Activated T-helper 1 cell treated with anti-CD3 and anti-CD28 coated beads, Interleukin-2, amount 50 U/mL, for 16 hours (primary cell): ENCODE results near the gene RFX1.
"Not testable (repeated sequence)": the region's sequence is repeated elsewhere in the genome, so short reads cannot be mapped to it uniquely, and the experiment has no call there.

Experiments
- DNase-seq, 2 donors: peaks; one replicate each; pipeline ENCODE4 v3.0.0-alpha.2; 2020; ENCODE audit warnings: low read depth in 1 of 2, low spot score in 1 of 2

RFX1 gene

DNA sequence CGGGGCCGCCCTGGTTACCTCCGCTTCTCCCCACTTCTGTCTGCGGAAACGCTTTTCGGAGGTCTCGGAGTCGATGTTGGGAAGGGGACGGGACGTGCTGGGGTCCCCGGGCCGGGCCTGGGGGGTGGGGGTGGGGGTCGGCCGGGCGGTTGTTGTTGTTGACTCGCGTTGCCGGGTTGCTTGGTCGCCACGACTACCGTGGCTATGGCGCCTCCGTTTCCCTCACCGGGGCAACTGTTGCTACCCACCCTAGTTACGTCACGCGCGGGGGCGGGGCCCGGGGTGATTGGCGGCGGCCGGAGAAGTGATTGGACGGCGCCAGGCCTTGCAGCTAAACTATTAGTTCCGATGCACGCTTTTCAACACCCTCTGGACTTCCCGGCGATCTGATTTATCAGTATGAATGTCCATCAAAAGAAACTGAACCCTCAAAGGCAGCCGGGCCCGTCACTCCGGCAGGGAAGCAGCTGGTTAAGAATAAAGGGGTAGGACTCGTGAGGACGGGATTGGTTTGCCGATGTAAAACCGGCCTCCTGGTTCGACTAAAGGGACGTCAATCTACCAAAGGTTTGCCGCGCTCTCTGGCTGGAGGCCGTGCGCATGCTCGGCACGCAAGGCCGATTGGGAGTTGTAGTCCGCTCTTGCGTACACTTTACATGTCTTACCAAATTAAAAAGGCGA is at the start of gene RFX1:
Gene RFX1 (minus strand): TSS at position 236 of the 681 bp plus-strand sequence. CDS start 12,477 bp downstream, outside the sequence.
- DNase-seq: peak; percentile 100

DNA sequence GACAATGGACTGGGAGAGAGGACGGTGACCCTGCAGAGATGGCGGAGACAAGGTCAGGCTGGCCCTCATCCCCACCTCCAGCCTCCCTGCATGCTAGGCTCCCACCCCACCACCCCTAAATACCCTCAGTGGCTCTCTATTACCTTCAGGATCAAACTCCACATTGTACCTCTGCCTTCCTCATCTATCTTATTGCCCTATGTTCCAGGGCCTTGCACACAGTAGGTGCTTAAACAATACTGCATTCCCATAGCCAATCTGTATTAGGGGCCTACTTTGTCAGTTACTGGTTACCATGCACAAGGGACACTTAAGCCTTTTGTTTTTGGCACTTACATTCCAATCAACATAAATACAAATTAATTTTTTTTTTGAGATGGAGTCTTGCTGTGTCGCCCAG is 49.3 kb upstream of the RFX1 start:
- no peak for DNase-seq

- DNase-seq: no peak
These were observed 48.6 kb upstream of the RFX1 start for GRCh38 chr19:14054721-14055120.

DNA sequence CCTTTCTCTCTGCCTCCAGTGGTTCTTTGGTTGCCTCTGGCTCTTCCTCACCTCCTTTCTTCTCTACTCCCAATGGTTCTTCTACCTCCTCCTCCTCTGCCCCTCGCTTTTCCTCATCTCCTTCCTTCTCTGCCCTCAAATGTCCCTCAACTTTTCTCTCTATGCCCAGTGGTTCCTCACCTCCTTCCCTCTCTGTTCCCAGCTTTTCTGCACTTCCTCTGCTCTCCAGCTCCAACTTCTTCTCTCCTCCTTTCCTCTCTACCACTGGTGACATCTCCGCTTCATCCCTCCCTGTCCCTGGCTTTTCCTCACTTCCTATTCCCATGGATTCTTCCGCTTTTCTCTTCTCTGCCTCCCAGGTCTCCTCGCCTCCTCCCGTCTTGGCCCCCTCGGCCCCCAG is 48.0 kb upstream of the RFX1 start:
- no peak for DNase-seq

GRCh38 chr19:14053500-14053899 is 47.4 kb upstream of the RFX1 start:
- no peak for DNase-seq

- no peak for DNase-seq
These were observed 46.9 kb upstream of the RFX1 start for GRCh38 chr19:14053032-14053431.

DNA sequence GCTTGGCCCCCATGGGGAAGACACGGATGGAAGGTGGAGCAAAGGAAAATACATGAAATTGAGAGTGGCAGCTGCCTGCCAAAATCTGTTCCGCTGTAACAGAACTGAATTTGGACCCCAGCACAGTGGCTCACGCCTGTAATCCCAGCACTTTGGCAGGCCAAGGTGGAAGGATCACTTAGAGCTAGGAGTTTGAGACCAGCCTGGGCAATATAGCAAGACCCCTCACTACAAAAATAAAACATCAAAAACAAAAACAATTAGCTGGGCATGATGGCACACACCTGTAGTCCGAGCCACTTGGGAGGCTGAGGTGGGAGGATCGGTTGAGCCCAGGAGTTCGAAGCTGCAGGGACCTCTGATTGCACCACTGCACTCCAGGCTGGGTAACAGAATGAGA is 46.4 kb upstream of the RFX1 start:
- DNase-seq: no peak

DNA sequence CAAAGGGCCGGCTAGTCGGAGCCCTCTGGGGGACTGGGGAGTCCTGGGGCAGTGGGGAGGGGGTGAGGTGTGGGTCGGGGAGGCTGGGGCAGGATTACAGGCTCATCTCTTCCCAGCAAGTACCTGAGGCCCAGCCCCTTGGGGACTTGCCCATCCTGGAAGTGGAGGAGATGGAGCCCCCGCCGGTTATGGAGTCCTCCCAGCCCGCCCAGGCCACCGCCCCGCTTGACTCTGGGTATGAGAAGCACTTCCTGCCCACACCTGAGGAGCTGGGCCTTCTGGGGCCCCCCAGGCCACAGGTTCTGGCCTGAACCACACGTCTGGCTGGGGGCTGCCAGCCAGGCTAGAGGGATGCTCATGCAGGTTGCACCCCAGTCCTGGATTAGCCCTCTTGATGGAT is 45.9 kb upstream of the RFX1 start:
- DNase-seq: no peak

DNA sequence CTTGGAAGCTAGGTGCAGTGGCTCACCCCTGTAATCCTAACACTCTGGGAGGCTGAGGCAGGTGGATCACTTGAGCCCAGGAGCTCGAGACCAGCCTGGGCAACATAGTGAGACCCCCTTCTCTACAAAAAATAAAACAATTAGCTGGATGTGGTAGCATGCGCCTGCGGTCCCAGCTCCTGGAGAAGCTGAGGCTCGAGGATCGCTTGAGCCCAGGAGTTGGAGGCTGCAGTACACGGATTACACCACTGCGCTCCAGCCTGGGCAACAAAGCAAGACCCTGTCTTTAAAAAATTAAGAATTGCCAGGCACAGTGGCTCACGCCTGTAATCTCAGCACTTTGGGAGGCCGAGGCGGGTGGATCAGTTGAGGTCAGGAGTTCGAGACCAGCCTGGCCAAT is 44.8 kb upstream of the RFX1 start:
- DNase-seq: not testable (repeated sequence)

DNA sequence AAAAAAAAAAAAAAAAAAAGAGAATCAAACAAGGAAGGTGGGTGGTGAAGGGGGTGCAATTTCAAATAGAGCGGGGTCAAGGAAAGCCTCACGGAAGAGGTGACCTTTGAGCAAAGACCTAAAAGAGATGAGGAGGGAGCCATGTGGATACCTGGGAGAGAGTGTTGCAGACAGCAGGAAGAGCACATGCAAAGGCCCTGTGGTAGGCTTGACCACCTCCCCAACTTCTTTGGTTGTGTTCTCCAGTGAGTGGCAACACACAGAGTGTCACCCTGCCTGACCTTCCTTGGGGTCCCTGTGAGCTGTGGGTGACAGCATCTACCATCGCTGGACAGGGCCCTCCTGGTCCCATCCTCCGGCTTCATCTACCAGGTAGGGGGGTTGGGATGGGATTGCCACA is 44.4 kb upstream of the RFX1 start:
- DNase-seq: no peak

DNA sequence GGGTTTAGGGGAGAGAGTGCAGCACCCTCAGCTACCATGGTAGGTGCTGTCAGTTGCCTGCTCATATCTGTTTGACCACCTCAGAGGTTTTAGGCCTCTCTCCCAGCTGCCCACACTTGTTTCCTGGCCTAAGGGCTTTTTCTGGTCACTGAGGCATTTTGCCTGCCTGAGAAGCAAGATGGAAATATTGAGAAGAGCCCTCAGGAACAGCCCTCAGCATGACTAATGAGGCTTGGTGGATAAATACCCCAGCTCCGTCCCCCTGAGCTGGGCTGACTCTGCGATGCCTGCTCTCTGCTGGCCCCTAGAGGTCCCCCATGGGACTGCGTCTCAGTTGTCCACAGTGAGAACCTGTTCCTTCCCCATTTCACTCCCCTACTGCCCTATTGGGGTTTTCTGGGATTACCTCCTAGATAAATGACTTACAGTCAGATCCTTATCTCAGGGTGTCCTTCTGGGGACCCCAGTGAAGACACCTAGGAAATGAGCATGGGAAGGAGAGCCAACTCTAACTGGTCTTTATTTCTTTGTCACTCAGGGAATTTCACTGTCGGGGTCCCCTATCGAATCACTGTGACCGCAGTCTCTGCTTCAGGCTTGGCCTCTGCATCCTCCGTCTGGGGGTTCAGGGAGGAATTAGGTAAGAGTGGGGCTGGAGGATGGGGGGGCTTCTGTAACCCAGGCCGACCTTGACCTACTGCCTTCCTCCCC is 42.5 kb upstream of the RFX1 start:
- peak; percentile 56 to 58 for DNase-seq

- DNase-seq: not testable (repeated sequence)
These were observed 41.7 kb upstream of the RFX1 start for GRCh38 chr19:14047866-14048265.

DNA sequence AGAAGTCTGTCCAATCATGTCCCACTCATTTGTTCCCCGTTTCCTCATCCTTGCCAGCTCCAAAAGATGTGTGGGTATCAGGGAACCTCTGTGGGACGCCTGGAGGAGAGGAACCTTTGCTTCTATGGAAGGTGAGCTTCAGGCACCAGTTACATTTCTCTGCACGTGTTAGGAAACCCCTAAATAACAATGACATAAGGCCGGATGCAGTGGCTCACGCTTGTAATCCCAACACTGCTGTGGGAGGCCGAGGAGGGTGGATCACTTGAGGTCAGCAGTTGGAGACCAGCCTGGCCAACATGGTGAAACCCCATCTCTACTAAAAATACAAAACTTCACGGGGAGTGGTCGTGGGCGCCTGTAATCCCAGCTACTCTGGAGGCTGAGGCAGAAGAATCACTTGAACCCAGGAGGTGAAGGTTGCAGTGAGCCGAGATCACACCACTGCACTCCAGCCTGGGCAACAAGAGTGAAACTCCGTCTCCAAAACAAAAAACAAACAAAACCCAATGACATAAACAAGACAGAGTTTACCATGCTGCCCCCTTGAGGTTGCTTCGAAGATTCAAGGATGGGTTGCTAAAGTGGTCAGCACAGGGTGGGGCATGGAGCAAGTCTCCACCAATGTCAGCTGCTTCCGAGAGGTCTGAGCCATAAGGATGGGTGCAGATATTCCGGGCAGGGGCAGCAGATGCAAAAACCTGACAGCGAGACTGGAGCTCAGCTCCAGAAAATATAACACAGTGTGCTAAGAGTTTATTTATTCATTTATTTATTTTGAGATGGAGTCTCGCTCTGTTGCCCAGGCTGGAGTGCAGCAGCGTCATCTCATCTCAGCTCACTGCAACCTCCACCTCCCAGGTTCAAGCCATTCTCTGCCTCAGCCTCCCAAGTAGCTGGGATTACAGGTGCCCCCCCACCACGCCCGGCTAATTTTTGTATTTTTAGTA is 36.8 kb upstream of the RFX1 start:
- not testable (repeated sequence) for DNase-seq

DNA sequence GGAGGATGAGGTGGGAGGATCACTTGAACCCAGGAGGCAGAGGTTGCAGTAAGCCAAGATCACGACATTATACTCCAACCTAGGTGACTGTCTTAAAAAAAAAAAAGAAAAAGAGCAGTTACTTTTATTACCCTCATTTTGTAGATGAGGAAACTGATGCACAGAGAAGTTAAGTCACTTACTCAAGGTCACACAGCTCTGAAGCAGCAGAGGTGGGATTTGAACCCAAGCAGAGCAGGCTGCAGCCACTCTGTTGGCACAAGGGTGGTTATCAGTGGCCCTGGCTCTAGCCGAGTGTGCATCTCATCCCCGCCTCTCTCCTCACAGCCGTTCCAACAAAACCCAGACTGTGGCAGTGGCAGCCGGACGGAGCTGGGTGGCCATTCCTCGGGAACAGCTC is 33.1 kb upstream of the RFX1 start:
- DNase-seq: no peak

DNA sequence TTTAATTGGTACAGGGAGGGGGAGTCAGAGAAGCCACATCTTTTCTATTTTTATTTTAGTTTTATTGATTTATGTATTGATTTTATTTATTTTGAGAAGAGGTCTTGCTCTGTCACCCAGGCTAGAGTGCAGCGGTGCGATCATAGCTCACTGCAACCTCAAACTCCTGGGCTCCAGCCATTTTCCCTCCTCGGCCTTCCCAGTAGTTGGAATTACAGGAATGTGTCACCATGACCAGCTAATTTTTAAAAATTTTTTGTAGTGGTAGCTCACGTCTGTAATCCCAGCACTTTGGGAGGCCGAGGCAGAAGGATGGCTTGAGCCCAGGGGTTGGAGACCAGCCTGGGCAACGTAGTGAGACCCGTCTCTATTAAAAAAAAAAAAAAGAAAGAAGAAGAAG is 29.6 kb upstream of the RFX1 start:
- DNase-seq: no peak

DNA sequence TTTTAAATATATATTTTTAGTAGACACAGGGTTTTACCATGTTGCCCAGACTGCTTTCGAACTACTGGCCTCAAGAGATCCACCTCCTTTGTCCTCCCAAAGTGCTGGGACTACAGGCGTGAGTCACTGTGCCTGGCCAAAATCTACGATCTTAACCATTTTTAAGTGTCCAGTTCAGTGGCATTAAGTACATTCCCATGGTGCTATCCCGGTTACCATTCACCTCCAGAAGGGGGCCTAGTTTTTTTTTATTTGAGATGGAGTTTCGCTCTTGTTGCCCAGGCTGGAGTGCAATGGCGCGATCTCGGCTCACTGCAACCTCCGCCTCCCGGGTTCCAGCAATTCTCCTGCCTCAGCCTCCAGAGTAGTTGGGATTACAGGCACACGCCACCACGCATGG is 29.0 kb upstream of the RFX1 start:
- DNase-seq: not testable (repeated sequence)

DNA sequence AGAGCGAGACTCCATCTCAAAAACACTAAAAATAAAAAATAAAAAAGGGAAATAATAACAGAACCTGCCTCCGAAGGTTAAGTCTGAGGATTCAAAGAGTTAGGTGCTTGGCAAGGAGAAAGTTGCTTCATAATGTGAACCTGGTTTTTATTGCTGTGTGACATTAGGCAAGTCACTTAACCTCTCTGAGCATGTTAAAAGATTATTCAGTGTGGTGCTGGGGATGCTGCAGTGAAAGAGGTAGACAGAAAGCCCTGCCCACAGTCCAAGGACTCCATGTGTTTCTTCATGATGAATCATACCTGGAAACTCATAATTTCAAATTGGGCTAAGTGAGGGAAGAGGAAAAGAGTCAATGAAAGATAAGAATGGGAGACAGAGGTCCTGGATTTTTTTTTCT is 27.8 kb upstream of the RFX1 start:
- DNase-seq: no peak

DNA sequence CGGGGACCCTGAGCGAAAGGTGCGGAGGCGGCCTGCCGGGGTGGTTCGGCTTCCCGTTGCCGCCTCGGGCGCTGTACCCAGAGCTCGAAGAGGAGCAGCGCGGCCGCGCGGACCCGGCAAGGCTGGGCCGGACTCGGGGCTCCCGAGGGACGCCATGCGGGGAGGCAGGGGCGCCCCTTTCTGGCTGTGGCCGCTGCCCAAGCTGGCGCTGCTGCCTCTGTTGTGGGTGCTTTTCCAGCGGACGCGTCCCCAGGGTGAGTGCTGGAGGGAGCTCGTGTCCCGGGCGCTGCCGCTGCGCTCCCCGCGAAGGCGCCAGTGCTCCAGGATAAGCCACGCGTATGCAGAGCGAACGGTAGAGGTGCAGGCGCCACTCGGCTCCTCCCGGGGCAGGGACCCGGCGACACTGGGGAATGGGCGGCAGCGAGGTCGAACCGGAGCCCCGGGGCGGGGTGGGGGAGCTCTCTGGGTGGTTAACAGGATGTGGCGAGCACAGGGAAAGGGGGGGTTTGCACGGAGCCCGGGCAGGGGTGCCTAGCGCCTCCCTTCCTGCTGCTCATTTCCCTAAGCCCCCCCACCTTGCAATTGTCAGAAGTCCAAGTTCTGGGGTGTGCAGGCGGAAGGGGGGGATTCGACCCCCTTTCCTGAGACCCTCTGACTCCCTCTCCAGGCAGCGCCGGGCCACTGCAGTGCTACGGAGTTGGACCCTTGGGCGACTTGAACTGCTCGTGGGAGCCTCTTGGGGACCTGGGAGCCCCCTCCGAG is 25.8 kb upstream of the RFX1 start, which contains the start of gene IL27RA:
Gene IL27RA (plus strand): TSS at position 44 of the 762 bp plus-strand sequence. CDS start 111 bp downstream, at position 155.
- peak; percentile 69 to 72 for DNase-seq

DNA sequence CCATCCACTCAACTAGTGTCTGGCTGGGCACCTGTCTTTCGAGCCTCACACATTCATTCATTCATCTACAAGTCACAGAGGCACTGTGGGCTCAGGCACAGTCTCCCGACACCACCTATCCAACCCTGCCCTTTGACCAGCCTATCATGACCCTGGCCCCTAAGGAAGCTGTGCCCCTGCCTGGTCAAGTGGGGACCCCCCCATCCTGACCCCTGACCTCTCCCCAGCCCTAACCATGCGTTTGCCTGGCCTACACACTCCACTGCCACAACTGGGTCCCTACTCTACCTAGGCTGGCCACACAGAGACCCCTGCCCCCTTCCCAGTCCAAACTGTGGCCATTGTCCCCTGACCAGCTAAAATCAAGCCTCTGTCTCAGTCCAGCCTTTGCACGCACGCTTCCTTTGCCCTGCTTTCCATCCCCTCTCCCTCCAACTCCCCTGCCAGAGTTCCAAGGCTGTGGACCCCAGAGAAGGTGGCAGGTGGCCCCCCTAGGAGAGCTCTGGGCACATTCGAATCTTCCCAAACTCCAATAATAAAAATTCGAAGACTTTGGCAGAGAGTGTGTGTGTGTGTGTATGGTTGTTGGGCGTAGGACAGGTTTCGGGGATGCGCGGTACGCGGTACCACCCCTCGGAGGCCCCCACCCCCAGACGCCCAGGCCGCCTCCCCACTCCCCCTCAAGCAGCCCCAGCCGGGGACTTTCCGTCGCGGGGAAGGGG is 25.0 kb upstream of the RFX1 start:
- DNase-seq: no peak

DNA sequence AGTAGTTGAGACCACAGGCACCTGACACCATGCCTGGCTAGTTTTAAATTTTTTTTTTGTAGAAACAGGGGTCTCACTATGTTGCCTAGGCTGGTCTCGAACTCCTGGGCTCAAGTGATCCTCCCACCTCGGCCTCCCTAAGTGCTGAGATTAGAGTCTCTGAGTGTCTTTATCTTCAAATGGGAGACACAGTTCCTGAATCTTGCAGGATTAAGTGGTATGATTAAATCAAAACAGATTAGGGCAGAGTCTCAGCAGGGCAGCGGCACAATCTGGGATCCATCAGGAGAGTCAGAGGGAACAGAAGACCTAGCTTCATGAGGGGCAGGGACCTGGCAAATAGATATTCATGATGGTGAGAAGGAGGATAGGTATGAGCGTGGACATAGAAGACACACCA is 22.8 kb upstream of the RFX1 start:
- no peak for DNase-seq
